Measurements from ENCODE around the gene CAMK1D.
"Not testable (repeated sequence)": the region's sequence is repeated elsewhere in the genome, so short reads cannot be mapped to it uniquely, and the experiment has no call there.

The CAMK1D gene

DNA sequence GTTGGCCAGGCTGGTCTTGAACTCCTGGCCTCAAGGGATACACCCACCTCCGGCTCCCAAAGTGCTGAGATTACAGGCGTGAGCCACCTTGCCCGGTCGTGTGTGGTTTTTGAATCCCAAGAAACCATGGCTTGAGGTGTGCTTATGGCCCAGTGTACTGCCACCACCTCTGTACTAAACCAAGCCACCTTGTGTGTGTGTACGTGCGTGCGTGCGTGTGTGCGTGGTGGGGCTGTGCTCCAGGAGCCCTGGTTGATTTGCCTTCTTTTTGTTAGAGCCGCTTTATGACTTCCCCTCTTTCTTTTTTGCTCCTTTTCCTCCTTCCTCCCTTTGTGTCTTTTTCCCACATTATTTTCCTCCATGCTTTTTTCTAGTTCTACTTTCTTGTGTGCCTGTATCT, 121.4 kb downstream of the CAMK1D start:
- no peak for DNase-seq

DNA sequence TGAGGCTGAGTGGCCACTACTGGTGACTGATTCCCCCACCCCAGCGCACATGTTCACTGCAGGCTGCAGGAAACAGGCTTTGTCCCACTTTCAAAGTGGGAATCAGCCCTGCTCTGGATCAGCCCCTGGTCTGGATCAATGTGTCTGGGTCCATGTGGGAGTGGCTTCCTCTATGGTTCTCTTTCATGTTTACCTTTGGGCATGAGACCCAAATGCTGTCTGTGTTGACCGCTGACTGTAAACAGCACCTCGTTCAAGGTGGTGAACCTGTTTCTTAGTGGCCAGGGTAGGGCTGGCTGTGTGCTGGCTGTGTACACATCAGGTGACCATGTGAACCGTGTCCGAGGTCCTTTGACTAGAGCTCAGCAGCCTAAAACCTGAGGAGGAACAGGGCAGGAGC, 121.8 kb downstream of the CAMK1D start:
- no peak for DNase-seq

DNA sequence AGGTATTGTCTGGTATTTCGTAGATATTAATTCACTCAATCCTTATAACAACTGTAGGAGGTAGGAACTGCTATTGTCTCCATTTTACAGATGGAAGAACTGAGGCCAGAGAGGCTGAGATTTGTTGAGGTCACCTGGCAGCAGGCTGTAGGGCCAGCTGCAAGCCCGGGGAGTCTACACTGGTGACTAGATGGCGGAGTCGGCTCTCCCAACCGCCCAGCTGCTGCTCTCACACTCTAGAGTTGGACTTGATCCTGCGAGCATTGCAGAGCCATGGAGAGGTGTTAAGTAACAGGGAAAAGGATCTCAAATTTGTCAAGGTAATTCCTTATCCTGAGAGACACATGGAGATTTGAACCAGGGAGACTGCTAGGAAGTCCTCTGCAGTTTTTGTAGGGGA, 124.1 kb downstream of the CAMK1D start:
- DNase-seq: no peak

DNA sequence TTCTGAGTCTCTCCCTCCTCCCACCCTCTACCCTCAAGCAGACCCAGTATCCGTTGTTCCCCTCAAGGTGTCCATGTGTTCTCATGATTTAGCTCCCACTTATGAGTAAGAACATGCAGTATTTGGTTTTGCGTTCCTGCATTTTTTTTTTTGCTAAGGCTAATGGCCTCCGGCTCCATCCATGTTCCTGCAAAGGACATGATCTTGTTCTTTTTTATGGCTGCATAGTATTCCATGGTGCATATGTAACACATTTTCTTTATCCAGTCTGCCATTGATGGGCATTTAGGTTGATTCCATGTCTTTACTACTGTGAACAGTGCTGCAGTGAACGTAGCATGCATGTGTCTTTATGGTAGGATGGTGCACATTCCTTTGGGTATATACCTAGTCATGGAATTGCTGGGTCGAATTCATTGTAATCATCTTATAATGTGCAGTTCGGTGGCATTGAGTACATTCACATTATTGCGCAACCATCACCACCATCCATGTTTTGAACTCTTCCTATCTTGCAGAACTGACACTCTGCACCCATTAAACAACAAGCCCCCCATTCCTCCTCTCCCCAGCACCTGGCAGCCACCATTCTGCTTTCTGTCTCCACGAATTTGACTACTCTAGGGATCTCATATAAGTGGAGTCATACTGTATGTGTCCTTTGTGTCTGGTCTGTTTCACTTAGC, 125.5 kb downstream of the CAMK1D start:
- no peak for DNase-seq

DNA sequence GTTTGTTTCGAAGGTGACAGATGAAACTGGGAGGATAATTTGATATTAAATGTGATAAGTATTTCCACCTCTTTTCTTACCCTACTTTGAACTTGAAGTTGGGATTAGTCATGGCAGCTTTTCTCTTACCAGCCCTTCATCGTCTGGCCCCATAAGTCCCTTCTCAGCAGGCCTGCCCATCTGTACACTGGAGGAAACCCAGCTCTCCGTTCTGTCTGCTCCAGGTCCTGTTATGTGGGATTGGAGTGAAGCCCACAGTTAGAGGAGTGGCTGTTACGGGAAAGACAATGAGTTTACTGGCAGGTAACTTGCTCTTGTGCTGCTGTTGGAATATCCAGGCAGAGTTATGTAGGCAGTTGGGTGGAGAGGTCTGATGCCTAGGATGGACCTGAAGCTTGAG, 127.3 kb downstream of the CAMK1D start:
- DNase-seq: no peak

DNA sequence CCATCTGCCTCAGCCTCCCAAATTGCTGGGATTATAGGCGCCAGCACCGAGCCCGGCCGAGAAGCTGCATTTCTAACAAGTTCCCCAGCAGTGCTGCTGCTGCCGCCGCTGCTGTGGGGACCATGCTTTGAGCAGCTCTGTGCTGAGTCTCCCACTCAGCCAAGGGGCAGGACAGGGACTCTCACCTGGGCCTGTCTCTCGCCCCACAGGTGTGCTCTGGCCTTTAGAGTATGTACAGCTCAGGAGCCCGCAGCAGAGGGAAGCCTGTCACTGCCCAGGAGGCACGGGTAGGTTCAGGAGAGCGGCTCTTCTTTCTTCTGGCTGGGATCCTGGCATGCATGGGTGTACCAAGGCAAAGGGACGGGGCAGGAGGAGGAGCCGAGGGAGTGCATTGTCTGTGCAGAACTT, 130.1 kb downstream of the CAMK1D start:
- DNase-seq: no peak

DNA sequence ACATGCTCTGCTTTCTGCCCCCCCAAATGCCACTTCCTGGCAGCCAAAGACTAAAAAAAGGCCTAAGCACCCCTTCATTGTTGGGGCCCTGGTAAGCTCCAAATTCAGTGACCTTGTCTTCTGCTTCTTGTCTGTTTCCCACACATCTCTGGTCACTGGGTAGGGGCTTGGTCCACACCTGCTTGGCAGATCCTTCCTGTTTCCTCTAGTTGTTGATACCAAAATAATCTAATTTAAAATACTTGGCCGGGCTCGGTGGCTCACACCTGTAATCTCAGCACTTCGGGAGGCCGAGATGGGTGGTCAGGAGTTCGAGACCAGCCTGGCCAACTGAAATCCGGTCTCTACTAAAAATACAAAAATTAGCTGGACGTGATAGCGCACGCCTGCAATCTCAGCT, 130.6 kb downstream of the CAMK1D start:
- DNase-seq: no peak

DNA sequence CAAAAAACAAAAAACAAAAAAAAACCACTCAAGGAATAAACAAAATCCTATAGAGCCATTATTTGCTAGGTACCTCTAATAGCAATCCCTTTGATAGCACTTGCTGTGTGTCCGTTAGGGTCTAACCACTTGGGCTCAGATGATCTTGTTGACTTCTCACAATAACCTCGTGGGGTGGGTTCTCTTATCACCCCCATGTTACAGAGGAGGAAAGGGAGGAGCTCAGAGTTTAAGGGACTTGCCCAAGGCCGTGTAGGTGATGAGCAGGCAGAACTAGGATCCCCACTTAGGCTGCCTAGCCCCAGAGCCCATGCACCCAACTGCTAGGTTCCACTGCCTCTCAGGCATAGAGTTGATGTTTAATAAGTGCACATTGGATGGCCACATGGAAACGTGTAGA, 131.1 kb downstream of the CAMK1D start:
- DNase-seq: no peak

DNA sequence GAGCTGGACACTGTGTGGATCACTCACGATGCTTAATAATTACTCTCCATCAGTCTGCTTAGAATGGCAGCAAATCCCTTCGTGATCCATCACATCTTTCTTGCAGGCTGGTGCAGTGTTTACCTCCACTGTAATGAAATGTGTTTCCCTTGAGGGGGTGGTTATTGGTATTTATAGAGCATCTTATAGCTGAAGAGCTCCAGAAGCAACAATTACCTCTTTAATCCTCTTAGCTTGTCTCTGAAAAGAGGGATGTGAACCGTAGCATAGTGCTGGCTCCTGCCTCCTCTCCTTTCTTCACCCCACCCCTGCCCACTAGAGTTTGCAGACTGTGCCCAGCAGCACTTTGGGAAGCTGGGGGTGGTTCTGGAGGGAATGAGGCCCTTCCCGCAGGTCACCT, 132.6 kb downstream of the CAMK1D start:
- DNase-seq: peak; percentile 53

DNA sequence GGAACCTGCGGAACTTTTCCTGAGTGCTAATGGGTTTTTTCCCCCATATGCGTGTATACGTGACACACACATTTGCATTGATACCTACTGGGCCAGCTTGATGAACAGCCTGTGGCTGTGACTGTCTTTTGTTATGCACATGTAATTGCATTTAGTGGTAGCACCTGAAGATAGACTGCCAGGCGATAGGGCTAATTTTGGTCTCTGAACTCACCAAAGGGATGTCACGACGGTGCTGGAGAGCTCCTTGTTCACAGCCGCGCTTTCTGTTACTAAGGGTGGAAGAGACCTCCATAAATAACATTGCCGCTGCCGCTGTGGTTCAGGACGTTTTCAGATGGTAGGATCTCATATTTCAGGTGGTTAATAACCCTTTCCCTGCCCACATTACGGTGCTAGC, 133.2 kb downstream of the CAMK1D start:
- peak; percentile 28 for DNase-seq

DNA sequence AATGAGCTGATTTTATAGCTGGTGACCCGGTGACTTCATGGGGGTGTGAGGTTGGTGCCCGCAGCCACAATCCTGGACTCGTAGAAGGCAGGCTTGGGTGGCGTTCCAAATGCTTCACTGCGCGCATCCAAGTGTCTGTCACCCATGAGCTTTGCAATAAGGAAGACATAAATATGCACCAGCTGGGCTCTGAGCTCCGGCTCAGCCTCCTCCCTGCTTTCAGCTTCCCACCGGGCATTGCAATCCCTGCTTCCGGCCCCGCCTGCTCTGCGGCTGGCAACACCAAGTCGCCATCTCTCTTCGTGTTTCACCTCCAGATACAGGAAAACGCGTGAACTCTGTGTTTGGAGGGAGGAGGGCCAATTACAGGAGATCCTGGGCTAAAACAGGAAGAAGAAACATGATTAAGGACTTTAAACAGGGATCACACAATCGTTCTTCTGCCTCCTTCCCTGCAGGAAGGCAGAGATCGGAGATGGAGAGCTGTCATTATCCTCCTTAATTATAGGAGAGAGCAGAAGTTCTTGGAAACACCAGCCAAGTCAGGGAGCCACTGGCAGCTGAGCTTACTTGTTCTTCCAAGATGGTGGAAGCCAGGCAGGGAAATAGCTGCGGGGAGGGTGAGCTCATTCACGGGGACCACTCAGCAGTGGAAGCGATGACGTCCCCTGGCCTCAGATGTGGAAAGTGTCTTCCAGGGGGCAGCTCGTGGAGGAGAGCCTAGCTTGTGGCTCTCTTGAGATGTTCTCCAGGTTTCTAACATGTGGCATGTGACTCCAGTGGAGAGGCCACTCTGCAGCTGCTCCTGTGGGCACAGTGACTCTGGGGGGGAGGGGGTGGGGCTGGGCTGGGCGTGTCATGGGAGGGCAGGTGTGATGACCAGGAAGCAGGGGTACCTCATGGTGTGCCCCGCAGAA, 134.9 kb downstream of the CAMK1D start:
- no peak for DNase-seq

DNA sequence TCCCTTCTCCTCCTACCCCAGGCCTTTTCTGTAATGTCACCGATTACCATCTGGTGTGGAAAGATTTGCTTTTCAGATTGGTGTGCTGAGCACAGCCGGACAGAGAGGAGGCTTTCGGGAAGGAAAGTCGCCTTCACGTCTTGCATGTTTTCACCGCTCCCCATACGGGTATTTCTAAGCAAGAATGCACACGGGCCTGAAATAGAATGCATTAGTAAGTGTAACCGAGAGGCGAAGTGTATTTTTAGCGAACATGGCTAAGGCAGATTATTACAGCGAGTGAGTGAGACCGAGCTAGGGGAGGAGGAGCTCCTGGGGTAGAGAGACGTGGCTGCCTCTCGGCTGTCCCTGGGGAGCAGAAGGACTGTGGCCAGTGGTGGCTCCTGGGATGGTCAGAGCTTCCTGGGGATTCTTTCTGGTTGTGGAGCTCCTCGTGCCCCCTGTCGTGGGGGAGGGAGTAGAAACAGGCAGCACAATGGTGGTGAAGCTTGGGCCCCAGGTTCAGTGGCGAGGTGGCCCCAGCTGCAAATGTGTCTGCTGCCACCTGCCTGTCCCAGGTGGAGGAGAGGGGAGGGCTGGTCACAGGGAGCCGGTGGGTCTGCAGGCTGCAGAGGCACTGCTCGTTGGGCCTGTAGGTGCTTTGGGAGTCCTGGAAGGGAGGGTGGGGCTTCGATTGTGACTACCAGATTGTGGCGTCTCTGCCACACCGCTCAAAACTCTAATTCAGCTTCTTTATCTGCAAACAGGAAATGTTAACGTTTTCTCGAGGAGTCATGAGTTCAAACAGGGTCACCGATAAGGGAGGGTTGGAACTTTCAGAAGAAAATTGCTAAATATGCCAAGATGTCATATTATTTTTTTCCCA, 135.8 kb downstream of the CAMK1D start:
- DNase-seq: no peak

DNA sequence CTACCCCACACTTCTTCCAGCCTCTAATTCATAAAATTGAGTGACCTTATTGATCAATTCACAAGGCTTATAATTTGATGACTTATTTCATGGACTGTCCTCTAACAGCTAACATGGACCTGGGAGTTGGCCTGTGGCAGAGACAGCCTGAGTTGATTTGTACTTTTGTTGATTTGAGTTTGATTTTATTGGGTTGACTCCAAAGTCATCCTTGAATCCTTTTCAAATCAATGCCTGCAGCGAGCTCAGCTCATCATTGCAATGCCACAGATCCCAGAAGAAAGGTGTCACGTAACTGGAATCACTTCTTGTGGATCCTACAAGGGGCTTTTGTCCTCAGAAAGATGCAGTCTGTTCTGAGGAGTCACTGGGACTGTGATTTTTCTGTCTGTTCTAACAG, 138.0 kb downstream of the CAMK1D start:
- DNase-seq: no peak

DNA sequence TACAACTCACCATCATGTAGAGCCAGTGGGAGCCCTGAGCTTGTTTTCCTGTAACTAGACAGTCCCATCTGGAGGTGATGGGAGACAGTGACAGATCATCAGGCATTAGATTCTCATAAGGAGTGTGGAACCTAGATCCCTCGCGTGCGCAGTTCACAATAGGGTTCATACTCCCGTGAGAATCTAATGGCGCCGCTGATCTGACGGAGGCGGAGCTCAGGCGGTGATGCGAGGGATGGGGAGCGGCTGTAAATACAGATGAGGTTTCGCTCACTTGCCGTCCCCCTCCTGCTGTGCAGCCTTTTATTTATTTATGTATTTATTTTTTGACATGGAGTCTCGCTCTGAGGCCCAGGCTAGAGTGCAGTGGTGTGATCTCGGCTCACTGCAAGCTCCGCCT, 139.3 kb downstream of the CAMK1D start:
- no peak for DNase-seq

DNA sequence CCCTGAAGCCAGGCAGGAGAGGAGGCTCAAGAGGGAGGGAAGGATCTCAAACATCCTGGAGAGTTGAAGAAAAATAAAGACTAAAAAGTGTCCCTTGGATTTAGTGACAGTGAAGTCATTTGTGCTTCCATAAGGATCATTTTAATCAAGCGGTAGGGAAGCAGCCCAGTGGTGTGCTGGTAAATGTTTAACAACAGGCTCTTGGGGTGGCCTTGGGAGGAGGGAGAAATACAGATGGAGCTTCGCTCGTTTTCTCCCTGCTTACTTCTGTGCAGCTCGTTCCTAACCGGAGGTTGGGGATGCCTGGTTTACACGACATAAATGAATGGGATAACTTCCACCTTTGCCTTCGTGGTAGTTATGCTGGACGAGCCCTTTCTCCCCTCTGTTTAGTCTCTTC, 140.0 kb downstream of the CAMK1D start:
- no peak for DNase-seq

DNA sequence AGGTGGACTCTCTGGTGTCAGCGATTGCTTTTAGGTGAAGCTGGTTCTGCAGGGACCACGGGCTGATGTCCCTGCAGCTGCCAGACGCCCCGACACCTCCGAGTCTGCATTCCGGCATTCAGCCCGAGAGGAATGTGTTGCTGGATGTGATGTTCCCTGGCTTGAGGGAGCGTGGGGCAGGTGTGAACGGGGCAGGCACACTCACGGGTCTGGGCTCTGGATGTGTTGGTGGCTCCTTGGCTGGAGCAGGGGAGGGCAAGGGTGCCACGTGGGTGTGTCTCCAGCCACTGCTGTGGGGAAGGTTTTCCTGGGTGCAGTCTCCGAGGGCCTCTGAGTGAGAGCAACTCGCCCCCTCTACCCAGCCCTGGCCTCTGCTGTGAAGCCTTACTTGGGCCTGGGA, 140.5 kb downstream of the CAMK1D start:
- no peak for DNase-seq

DNA sequence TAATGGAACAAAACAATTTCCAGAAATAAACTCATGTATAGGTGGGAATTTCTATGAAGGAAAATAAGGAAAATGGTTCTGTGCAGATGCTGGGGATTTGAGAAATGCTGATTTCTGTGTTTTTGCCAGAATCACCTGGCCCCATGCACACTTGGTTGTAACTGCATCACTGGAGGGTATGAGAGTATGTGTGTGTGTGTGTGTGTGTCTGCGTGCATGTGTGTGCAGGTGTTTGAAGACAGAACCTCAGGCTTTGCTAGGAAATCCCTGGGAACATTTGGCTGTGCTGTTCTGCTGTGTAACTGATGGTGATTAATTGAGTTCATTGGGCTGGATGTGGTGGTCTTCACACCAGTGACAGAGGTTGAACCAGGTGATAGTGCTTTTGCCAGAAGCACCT, 141.6 kb downstream of the CAMK1D start:
- no peak for DNase-seq

DNA sequence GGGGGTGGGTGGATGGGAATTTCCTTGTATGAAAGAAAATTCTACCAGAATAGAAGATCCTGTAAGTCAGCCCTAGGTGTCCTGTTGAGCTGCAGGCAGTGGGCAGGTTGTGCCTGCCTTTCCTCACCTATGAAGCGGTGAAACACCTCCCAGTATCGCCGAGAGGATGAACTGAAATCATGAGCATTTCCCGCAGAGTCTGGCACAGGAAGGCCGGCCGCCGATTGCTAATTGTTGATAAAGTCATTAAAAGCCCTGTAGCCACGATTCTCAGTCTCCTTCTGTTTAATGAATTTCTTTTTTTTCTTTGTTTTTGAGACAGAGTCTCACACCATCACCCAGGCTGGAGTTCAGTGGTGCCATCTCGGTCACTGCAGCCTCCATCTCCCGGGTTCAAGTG, 142.1 kb downstream of the CAMK1D start:
- no peak for DNase-seq

DNA sequence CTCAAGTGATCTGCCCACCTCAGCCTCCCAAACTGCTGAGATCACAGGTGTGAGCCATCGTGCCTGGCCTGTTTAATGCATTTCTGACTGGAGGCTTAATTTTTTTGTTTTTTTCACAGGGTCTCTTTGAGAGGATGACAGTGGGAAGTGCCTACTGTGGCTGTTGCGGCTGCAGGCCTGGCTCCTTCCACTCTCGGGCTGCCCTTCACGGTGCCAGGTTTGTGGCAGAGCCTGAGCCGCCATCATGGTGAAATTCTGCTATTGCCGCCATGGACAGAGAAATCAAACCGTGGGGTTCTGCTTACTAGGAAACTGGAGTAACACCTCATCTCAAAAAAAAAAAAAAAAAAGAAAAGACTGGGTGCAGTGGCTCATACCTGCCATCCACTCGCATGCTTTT, 142.7 kb downstream of the CAMK1D start:
- no peak for DNase-seq

DNA sequence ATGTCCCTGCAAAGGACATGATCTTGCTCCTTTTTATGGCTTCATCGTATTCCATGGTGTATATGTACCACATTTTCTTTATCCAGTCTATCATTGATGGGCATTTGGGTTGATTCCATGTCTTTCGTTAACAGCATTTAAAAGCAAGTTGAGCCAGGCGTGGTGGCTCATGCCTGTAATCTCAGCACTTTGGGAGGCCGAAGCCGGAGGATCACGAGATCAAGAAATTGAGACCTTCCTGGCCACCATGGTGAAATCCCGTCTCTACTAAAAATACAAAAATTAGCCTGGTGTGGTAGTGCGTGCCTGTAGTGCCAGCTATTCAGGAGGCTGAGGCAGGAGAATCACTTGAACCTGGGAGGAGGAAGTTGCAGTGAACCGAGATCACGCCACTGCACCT, 147.7 kb downstream of the CAMK1D start:
- not testable (repeated sequence) for DNase-seq

DNA sequence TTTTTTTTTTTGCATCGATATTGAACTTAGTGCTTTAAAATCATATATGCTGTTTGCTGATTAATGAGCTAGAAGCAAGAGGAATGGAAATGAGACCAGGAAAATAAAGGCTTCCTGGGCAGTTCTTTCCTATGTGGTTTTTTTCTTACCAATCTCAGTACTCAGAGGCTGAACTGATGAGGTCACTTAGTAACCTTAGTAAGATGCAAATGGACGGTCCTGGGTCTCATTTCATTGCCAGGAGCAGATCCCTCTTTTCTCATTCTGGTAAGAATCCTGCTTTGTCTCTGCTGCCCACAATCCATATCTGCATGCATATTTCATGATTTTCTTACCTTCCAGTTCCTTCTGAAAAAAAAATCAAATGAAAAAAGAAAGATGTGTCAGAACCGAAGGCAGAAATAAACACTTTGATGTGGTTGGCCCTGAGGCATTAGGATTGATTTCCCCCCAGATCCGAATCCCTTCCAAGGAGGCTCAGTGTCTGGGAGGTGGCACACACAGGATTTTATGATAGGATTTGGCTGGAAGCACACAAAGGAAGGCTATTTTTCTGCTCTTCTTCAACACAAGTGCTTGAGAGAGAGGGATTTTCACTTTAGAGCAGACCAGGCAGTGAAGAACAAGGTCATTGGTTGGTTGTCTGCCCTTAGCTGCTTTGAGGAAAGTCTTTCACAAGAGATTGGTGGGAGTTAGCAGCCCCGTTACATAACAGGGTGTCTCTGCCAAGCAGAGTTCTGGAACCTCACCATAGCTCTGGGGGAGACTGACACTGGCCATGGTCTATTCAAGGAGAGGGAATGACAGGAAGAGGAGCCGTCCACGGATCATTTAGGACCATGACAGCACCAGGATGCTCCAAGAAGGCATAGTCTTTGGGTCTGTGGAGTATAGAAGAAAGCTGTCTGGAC, 150.0 kb downstream of the CAMK1D start:
- DNase-seq: no peak
